ENCODE data around the gene NNMT. TPM values are rescaled to one million over a fixed set of nuclear protein-coding genes. Genes with fewer than 3 reads are reported as not detected.

The NNMT gene
- total and polyA plus RNA-seq, 2 experiments from 2014 or later: 150 to 385 TPM

GRCh38 chr11:114353443-114353842 lies 57.2 kb downstream of the NNMT start:
- Histone ChIP-seq H4K20me1 (ENCODE audit: insufficient read depth, poor library complexity, severe bottlenecking) (no peaks in the 10 kb centered on the region), H3K4me1 (ENCODE audit: insufficient read depth) (no peaks in the 10 kb centered on the region), H3K4me2 (no peak overlapping the region), H3K4me3 (no peak overlapping the region), H3K27me3 (no peaks in the 10 kb centered on the region), H3K9me3 (ENCODE audit: low read depth) (no peaks in the 10 kb centered on the region), H2AFZ (no peak overlapping the region), H3K27ac (no peak overlapping the region), H3K36me3 (replicated peaks; ENCODE audit: insufficient read depth, low read depth) (no peaks in the 10 kb centered on the region), H3K79me2 (no peaks in the 10 kb centered on the region), H3K9me2 (replicated peaks; ENCODE audit: insufficient read depth) (no peaks in the 10 kb centered on the region)
- no peak for DNase-seq (ENCODE audit: low spot score)
- no peak for TF ChIP-seq CTCF (IDR thresholded peaks at IDR 0.05; ENCODE audit: poor library complexity)
- TF ChIP-seq EZH2 (IDR thresholded peaks at IDR 0.05; ENCODE audit: borderline replicate concordance): no peak
- 97% methylated on average over 3 of the region's 3 CpGs for WGBS (ENCODE audit: low lambda C conversion rate, missing lambda C conversion rate)

GRCh38 chr11:114354076-114354475 lies 57.9 kb downstream of the NNMT start:
- no peaks in the 10 kb centered on the region for H3K79me2 ChIP-seq
- no peaks in the 10 kb centered on the region for H3K9me3 ChIP-seq (ENCODE audit: low read depth)
- H3K27me3 ChIP-seq: no peaks in the 10 kb centered on the region
- no peaks in the 10 kb centered on the region for H3K9me2 ChIP-seq (replicated peaks; ENCODE audit: insufficient read depth)
- H4K20me1 ChIP-seq (ENCODE audit: insufficient read depth, poor library complexity, severe bottlenecking): no peaks in the 10 kb centered on the region
- TF ChIP-seq EZH2 (IDR thresholded peaks at IDR 0.05; ENCODE audit: borderline replicate concordance) (no peak), CTCF (IDR thresholded peaks at IDR 0.05; ENCODE audit: poor library complexity) (no peak), EZH2phosphoT487 (IDR thresholded peaks at IDR 0.05; ENCODE audit: low read depth, severe bottlenecking, unreplicated experiment) (no peak)
- 86% methylated on average over 3 of the region's 3 CpGs for WGBS (ENCODE audit: low lambda C conversion rate, missing lambda C conversion rate)
- no peaks in the 10 kb centered on the region for H3K36me3 ChIP-seq (replicated peaks; ENCODE audit: insufficient read depth, low read depth)
- no peak overlapping the region for H3K4me2 ChIP-seq
- no peak for DNase-seq (ENCODE audit: low spot score)
- H3K4me3 ChIP-seq: no peak overlapping the region
- no peaks in the 10 kb centered on the region for H3K4me1 ChIP-seq (ENCODE audit: insufficient read depth)
- no peak overlapping the region for H3K27ac ChIP-seq
- no peak overlapping the region for H2AFZ ChIP-seq

- TF ChIP-seq EZH2phosphoT487 (IDR thresholded peaks at IDR 0.05; ENCODE audit: low read depth, severe bottlenecking, unreplicated experiment): no peak
- TF ChIP-seq EZH2 (IDR thresholded peaks at IDR 0.05; ENCODE audit: borderline replicate concordance): no peak
- TF ChIP-seq CTCF (IDR thresholded peaks at IDR 0.05; ENCODE audit: poor library complexity): no peak
- Histone ChIP-seq H3K9me2 (replicated peaks; ENCODE audit: insufficient read depth) (no peaks in the 10 kb centered on the region), H3K9me3 (ENCODE audit: low read depth) (no peaks in the 10 kb centered on the region), H4K20me1 (ENCODE audit: insufficient read depth, poor library complexity, severe bottlenecking) (no peaks in the 10 kb centered on the region), H3K79me2 (no peaks in the 10 kb centered on the region), H3K36me3 (replicated peaks; ENCODE audit: insufficient read depth, low read depth) (no peaks in the 10 kb centered on the region), H3K4me1 (ENCODE audit: insufficient read depth) (no peaks in the 10 kb centered on the region), H3K4me2 (no peak overlapping the region), H3K27ac (no peak overlapping the region), H2AFZ (no peak overlapping the region), H3K4me3 (no peak overlapping the region), H3K27me3 (no peaks in the 10 kb centered on the region)
- DNase-seq (ENCODE audit: low spot score): no peak
- WGBS (ENCODE audit: low lambda C conversion rate, missing lambda C conversion rate): 68% methylated on average over 1 of the region's 1 CpG
These were observed 62.5 kb downstream of the NNMT start for GRCh38 chr11:114358716-114359115.

GRCh38 chr11:114359342-114359741 lies 63.1 kb downstream of the NNMT start:
- Histone ChIP-seq H3K4me2 (no peak overlapping the region), H4K20me1 (ENCODE audit: insufficient read depth, poor library complexity, severe bottlenecking) (no peaks in the 10 kb centered on the region), H3K9me2 (replicated peaks; ENCODE audit: insufficient read depth) (no peaks in the 10 kb centered on the region), H3K4me1 (ENCODE audit: insufficient read depth) (no peaks in the 10 kb centered on the region), H3K9me3 (ENCODE audit: low read depth) (no peaks in the 10 kb centered on the region), H3K79me2 (no peaks in the 10 kb centered on the region), H2AFZ (no peak overlapping the region), H3K4me3 (no peak overlapping the region), H3K27ac (no peak overlapping the region), H3K36me3 (replicated peaks; ENCODE audit: insufficient read depth, low read depth) (no peaks in the 10 kb centered on the region), H3K27me3 (no peaks in the 10 kb centered on the region)
- DNase-seq (ENCODE audit: low spot score): no peak
- no peak for TF ChIP-seq CTCF (IDR thresholded peaks at IDR 0.05; ENCODE audit: poor library complexity)
- TF ChIP-seq EZH2phosphoT487 (IDR thresholded peaks at IDR 0.05; ENCODE audit: low read depth, severe bottlenecking, unreplicated experiment): no peak
- no peak for TF ChIP-seq EZH2 (IDR thresholded peaks at IDR 0.05; ENCODE audit: borderline replicate concordance)

Data from hepatocyte (in vitro differentiated cells).